HG03196 (cell line): ENCODE data around the gene SLC23A3.
A peak's percentile ranks its signal among the peaks of the same experiment; 100 is the strongest.

Experiments
- ATAC-seq: cut with Tn5 transposase; IDR thresholded peaks from one replicate; pipeline ENCODE4 v1.9.1; 2021; ENCODE audit not compliant: unreplicated experiment

The SLC23A3 gene

GRCh38 chr2:219176818-219177551 is 7.2 kb upstream of the SLC23A3 start, which contains the start of gene CNPPD1:
Gene CNPPD1, minus strand, starts transcription at chr2:219176925. Its CDS starts 97 bp downstream, at chr2:219176828.
- ATAC-seq = peak; percentile 60

- ATAC-seq = peak; percentile 24
These were observed 6.3 kb upstream of the SLC23A3 start for GRCh38 chr2:219175928-219176817.

- no peak for ATAC-seq
These were observed 5.7 kb upstream of the SLC23A3 start for GRCh38 chr2:219175486-219175885.

- no peak for ATAC-seq
These were observed 5.0 kb upstream of the SLC23A3 start for GRCh38 chr2:219174801-219175200.

- no peak for ATAC-seq
These were observed 4.3 kb upstream of the SLC23A3 start for GRCh38 chr2:219174146-219174545.

GRCh38 chr2:219173176-219173575 is 3.3 kb upstream of the SLC23A3 start:
- no peak for ATAC-seq

DNA sequence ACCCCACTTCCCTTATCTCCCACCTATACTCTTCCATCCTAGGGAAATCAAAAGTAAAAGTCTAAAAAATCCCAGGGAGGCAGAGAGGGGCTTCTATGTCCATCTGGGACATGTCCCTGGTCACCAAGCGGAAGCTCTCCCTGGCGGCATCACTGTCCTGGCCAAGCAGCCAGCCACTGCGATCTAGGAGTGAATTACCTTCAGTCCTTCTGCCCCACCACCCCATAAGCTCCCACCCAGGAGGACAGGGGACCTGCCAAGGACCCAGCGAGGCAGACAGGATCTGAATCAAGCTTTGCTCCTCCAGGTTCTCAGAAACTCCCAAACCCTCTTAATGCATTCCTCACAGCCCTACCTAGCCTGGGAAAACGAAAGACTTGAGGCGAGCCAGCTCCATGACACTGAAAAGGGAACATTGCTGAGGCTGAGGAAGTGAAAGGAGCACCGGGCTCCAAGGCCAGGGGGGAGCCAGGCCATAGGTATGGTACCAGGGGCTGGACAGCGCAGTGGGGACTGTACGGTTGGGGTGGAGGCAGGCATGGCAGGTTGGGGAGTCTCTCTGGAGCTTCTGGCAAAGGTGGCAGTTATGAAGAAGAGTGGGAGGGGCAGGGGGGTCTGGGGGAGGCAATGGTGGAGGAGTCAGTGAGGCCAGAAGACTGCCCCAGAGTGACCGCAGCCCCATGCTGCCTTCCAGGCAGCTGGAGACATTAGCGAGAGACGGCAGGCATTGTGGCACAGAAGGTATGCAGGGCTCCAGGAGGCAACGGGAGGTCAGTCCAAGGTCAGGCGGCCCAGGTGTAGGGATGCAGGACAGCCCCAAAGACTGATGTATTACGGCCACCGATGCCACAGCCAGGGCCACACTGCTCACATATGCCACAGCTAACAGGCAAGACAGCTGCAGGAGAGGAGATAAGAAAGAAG is 2.7 kb upstream of the SLC23A3 start:
- ATAC-seq = no peak

- ATAC-seq = no peak
These were observed 1.4 kb upstream of the SLC23A3 start for GRCh38 chr2:219171231-219171651.

DNA sequence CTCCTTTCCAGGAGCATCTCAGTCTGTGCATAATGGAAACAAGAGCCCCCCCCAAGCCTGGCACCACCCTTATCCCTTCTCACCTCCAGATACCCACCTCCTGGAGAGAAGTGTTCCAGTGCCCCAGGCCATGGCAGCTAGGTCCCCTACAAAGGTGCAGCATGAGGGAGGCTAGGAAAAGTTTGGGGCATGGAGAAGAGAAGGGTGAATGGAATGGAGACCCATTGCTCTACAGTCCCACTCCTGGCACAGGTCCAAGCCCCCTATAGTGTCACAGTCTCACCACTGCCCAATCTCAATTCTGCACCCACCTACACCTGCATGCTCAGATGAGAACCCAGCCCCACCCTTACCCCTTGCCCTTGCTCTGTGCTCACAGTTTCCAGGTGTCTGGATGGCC is 897 bp downstream of the SLC23A3 start:
- no peak for ATAC-seq

DNA sequence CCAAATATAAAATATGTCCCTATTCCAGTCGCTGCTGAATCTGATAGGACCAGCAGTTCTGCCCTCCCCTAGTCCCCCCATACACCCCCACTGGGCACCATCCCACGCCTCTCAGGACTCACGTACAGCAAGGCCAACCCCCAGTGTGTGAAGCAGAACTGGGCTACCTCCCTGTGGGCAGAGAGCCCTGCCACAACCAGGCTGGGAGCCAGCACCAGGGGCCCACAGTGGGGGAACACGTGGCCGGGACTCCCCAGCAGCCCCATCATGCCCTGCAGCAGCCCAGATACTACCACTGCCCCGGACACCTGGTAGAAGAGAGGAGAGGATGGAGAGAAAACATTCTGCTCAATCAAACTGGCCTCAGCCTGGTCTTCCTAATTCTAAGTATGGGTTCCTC is 1.3 kb downstream of the SLC23A3 start:
- no peak for ATAC-seq

GRCh38 chr2:219167997-219168396 is 1.8 kb downstream of the SLC23A3 start:
- ATAC-seq = no peak

DNA sequence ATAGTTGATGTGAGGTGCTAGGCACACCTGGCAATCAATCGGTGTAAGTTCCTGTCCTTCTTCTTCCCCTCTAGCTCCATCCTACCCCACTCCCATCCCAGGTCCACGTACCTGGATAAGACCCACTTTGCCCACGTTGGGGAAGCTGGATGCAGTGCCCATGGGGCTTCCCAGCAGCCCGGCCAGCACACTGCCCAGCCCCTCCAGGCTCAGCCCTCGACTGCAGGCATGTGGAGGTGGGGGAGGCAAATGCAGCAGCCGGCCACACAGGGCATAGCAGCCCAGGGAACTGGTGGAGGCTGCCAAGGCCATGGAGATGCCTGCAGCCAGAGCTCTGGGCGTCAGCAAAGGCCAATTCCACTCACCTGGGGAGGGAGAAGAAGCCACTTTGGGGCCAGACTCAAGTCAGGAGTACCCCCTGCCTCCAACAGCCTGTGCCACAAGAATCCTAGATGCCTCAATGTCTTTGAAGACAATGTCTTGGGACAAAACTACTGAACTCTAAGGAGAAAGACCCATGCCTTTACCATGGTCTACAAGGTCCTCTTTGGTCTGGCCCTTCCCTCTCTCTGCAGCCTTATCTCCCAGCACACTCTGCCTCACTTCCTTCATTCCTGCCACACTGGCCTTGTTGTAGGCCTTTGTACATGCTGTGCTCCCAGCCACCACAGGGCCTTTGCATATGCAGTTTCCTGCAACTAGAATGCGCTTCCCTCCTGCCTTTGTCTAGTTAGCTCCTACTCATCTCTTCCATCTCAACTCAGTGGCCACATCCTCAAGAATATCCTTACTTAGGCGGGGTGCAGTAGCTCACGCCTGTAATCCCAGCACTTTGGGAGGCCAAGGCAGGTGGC is 4.5 kb downstream of the SLC23A3 start:
- ATAC-seq = no peak

DNA sequence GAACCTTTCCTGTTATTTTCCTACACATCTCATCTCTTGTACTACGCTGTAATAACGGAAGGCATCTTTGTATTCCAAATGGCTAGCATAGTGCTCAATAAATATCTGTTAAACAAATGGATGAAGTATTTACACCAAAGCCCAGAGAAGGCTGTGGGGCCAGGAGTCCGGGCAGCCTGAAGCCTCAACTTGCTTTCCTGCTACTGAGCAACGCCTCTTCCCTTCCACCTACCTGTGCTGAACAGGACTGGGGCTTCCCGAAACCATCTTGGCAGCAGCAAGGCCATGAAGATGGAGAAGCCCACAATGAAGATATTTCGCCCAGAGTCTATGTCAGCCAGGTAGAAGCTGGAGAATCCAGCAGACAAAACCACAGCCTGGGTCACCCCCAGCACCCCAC is 6.7 kb downstream of the SLC23A3 start:
- no peak for ATAC-seq

GRCh38 chr2:219161097-219161496 is 8.7 kb downstream of the SLC23A3 start:
- ATAC-seq = no peak

DNA sequence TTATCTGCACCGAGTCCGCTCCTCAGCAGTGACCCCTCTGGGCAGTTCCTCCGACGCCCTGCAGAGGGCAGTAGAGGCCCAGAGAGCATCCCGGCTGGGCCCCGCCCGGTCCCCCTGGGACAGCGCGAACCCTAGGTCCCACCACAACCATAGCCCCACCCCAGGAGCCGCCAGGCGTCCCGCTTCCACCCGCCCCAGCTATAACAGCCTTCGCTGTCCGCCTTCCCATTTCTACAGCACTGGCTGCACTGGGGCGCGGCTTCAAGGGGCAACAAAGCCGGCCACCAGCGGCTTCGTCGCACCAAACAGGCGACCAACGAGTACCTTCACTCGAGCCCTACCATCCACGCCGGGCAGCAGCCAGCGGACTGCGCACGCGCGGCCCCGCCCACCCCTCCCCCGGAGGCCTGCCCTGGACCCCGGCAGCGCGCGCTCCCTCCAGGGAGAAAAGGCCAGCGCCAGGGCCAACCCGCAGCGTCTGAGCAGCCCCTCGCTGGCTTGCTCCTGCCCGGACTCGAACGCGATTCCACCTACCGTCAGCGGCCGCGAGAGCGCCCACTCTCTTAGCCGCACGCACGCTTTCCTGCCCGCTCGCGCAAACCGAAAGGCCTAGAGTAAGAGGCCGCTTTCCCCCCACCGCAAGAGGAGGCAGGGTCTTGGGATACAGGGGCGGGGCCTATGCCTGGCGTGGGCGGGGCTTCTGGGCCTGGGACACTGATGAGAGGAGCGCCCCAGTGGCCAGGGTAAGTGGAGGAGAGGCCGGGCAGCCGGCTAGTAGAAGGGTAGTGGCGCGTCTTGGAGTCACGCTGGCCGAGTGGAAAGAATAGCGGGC is 9.4 kb downstream of the SLC23A3 start, which contains the start of gene NHEJ1:
Gene NHEJ1, minus strand, starts transcription at position 630 of the 832 bp plus-strand sequence. CDS start 2,453 bp downstream, outside the sequence.
- ATAC-seq = peak; percentile 83

DNA sequence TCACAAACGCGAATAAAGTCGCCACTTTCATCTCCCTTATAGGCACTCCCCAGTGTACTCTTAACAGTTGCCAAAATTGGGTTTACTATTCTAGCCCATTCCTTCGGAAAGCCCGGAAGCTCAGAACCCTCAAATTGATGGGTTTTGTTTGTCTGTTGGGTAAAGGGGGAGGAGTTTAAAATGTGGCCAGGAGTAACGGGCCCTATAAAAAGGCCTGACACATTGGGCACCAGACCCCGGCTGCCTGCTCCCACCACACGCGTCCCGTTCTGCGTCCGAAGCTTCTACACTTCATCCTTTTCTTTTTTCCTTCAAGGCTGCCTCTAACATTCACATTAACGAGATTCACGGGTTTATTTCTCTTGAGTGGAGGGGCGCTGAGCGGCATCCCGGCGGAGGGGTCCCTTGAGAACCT is 10.1 kb downstream of the SLC23A3 start:
- ATAC-seq = no peak

GRCh38 chr2:219158586-219158985 is 11.2 kb downstream of the SLC23A3 start:
- ATAC-seq = no peak

DNA sequence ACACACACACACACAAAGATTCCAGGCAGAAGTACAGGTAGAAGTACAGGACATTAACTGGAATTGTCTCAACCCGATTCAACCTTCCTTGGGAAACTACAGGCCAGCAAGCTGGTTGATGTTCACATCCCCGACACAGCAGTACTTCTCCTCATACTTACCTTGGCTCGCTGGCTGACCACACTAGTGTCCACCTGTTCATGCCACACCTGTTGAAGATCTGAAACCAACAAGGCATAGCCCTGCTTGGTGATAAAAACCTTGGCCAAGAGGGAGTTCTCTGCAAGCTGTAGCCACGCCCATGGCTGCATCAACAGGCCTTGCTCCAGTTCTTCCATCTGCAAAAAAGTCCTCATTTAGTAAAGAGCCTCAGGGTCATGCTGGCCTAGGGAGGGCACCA is 11.8 kb downstream of the SLC23A3 start:
- ATAC-seq = no peak

DNA sequence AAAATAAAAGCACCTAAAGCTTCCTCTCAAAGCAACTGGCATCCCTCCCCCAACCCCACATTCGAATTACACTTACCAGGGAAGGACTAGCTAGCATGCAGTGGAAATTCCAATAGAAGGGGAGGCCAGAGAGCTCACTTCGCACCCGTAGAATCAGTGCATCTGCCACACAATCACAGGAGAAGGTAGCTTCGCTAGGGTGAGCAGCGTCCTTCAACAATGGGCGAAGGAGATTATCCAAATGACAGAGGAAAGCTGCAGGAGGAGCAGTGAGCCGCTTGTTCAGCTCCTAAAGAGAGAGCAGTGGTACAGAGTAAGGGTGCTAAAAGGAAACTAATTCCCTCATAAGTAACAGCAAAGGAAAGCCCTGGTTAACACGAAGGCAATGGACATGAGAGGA is 12.4 kb downstream of the SLC23A3 start:
- ATAC-seq = no peak
